ENCODE measurements around the gene KLF9. TPM values are rescaled to one million over a fixed set of nuclear protein-coding genes. Genes with fewer than 3 reads are reported as not detected.
A peak's percentile ranks its signal among the peaks of the same experiment; 100 is the strongest.

KLF9 gene
- total RNA-seq, 2 experiments from 2014 or later: 132 to 135 TPM

DNA sequence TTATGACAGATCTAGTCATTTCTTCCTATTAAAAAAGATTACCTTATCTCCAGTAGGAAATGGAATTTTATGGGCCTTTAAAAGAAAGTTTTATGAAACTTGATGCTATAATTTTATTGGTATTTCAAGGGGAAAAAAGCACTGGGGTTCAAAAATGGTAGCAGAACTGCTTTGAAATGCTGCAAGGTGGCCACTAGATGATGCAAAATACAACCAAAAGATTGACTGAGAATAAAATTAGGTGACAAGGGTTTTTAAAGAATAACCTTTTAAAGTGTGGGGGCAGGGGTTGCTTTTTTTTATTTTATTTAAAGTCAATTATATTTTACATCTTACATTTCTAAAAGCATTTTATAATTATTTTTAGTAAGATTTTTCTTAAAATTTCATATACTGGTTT is 61.7 kb downstream of the KLF9 start:
- Mint-ChIP-seq H3K4me1 (ENCODE audit: low read depth) (no peaks in the 10 kb centered on the region), H3K9me3 (no peaks in the 10 kb centered on the region), H3K36me3 (ENCODE audit: low read depth) (peaks cover 34% of the 10 kb centered on the region), H3K27ac (no peak overlapping the region), H3K4me3 (no peak overlapping the region), H3K27me3 (no peaks in the 10 kb centered on the region)
- intact Hi-C loops (cut with DNase I, micrococcal nuclease): loop anchor here (1.0 to 10.0 kb wide), 4 partner anchors 52 to 249 kb away; partner anchors contain the start of gene KLF9 (in 1 of the 2)
- Histone ChIP-seq H3K4me3 (ENCODE audit: low read length) (no peak overlapping the region), H3K27ac (ENCODE audit: low read depth in 1 of 2, low read length in 2 of 2) (no peak overlapping the region), H3K9me3 (ENCODE audit: control insufficient read depth in 1 of 2, insufficient read depth in 1 of 2, low read length in 2 of 2) (no peaks in the 10 kb centered on the region), H3K36me3 (ENCODE audit: insufficient read depth, low read length) (peaks cover 31% of the 10 kb centered on the region), H3K27me3 (ENCODE audit: control insufficient read depth in 1 of 2, insufficient read depth in 2 of 2, low read length in 2 of 2) (no peaks in the 10 kb centered on the region), H3K4me1 (ENCODE audit: insufficient read depth, low read length) (no peaks in the 10 kb centered on the region)
- DNase-seq (peak in 3 of 14 experiments; percentile 43 to 52 (median 51)), ATAC-seq (ENCODE audit: poor library complexity) (no peak)
- POLR2A ChIA-PET: no interaction called here
- CTCF ChIA-PET: no interaction called here
- TF ChIP-seq, protein P1, sequence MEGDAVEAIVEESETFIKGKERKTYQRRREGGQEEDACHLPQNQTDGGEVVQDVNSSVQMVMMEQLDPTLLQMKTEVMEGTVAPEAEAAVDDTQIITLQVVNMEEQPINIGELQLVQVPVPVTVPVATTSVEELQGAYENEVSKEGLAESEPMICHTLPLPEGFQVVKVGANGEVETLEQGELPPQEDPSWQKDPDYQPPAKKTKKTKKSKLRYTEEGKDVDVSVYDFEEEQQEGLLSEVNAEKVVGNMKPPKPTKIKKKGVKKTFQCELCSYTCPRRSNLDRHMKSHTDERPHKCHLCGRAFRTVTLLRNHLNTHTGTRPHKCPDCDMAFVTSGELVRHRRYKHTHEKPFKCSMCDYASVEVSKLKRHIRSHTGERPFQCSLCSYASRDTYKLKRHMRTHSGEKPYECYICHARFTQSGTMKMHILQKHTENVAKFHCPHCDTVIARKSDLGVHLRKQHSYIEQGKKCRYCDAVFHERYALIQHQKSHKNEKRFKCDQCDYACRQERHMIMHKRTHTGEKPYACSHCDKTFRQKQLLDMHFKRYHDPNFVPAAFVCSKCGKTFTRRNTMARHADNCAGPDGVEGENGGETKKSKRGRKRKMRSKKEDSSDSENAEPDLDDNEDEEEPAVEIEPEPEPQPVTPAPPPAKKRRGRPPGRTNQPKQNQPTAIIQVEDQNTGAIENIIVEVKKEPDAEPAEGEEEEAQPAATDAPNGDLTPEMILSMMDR (IDR thresholded peaks at IDR 0.05): peak; percentile 80

DNA sequence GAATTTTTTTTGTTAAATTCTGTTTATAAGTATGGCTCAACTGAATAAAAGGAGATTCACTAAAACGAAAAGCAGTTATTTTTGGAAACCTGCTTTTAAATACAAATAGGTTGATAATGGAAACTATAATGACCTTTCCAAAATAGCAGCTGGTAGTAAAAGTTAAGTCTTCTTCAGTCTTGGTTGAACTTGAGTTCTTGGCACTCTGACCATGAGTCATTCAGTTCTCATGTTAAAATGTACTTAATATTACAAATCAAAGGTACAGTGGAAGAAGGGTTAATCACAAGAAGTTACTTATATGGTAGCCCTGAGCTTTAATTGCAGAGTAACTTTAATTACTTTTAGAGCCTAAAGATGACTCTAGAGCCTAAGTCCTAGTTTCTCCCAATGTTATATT is 62.1 kb downstream of the KLF9 start:
- intact Hi-C loops (cut with DNase I, micrococcal nuclease): loop anchor here (1.0 to 10.0 kb wide), 4 partner anchors 52 to 250 kb away; partner anchors contain the start of gene KLF9 (in 1 of the 2)
- DNase-seq (no peak), ATAC-seq (ENCODE audit: poor library complexity) (no peak)
- H3K27me3 ChIP-seq (ENCODE audit: control insufficient read depth in 1 of 2, insufficient read depth in 2 of 2, low read length in 2 of 2): no peaks in the 10 kb centered on the region
- Mint-ChIP-seq H3K4me1 (ENCODE audit: low read depth) (no peaks in the 10 kb centered on the region), H3K4me3 (no peak overlapping the region), H3K36me3 (ENCODE audit: low read depth) (peaks cover 38% of the 10 kb centered on the region), H3K27ac (no peak overlapping the region), H3K9me3 (no peaks in the 10 kb centered on the region), H3K27me3 (no peaks in the 10 kb centered on the region)
- POLR2A ChIA-PET: interaction anchor here (1.0 kb wide), 1 partner anchor 60 kb away, joined by 3 read pairs; no protein-coding TSS in a partner anchor
- peaks cover 32% of the 10 kb centered on the region for H3K36me3 ChIP-seq (ENCODE audit: insufficient read depth, low read length)
- H3K9me3 ChIP-seq (ENCODE audit: control insufficient read depth in 1 of 2, insufficient read depth in 1 of 2, low read length in 2 of 2): no peaks in the 10 kb centered on the region
- TF ChIP-seq, protein P1 (IDR thresholded peaks at IDR 0.05): no peak
- H3K4me1 ChIP-seq (ENCODE audit: insufficient read depth, low read length): no peaks in the 10 kb centered on the region
- no peak overlapping the region for H3K27ac ChIP-seq (ENCODE audit: low read depth in 1 of 2, low read length in 2 of 2)
- no peak overlapping the region for H3K4me3 ChIP-seq (ENCODE audit: low read length)
- CTCF ChIA-PET: interaction anchor here (1.4 kb wide), 1 partner anchor 133 kb away, joined by 4 read pairs; no protein-coding TSS in a partner anchor

DNA sequence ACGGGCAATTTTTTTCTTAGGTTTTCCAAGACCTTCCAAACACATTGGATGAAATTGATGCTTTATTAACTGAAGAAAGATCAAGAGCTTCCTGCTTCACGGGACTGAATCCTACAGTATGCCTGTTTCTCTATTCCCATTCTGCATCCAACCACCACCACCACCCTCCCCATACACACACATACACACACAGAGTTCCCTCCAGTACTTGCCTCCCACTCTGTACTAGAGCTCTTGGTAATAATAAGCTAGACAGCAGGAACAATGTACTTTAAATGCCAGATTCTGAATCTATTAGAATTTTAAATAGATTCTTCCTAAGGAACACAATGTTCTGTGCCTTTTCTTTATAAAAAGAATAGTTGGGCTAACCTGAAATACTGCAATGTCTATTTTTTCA is 67.4 kb downstream of the KLF9 start:
- Mint-ChIP-seq H3K27me3 (no peaks in the 10 kb centered on the region), H3K36me3 (ENCODE audit: low read depth) (peaks cover 64% of the 10 kb centered on the region), H3K9me3 (no peaks in the 10 kb centered on the region), H3K27ac (no peak overlapping the region), H3K4me1 (ENCODE audit: low read depth) (no peaks in the 10 kb centered on the region), H3K4me3 (no peak overlapping the region)
- TF ChIP-seq, protein P1 (IDR thresholded peaks at IDR 0.05): no peak
- CTCF ChIA-PET: interaction anchor here (0.8 kb wide), 1 partner anchor 255 kb away, joined by 4 read pairs; no protein-coding TSS in a partner anchor
- no peaks in the 10 kb centered on the region for H3K4me1 ChIP-seq (ENCODE audit: insufficient read depth, low read length)
- H3K4me3 ChIP-seq (ENCODE audit: low read length): no peak overlapping the region
- H3K36me3 ChIP-seq (ENCODE audit: insufficient read depth, low read length): peaks cover 43% of the 10 kb centered on the region
- DNase-seq: no peak
- H3K27ac ChIP-seq (ENCODE audit: low read depth in 1 of 2, low read length in 2 of 2): no peak overlapping the region
- no peaks in the 10 kb centered on the region for H3K27me3 ChIP-seq (ENCODE audit: control insufficient read depth in 1 of 2, insufficient read depth in 2 of 2, low read length in 2 of 2)
- POLR2A ChIA-PET: interaction anchor here (1.0 kb wide), 1 partner anchor 66 kb away, joined by 3 read pairs; no protein-coding TSS in a partner anchor
- no peaks in the 10 kb centered on the region for H3K9me3 ChIP-seq (ENCODE audit: control insufficient read depth in 1 of 2, insufficient read depth in 1 of 2, low read length in 2 of 2)
- intact Hi-C loops (cut with DNase I, micrococcal nuclease): no loop called here
- no peak for ATAC-seq (ENCODE audit: poor library complexity)
